Calu3 (cell line): ENCODE measurements around the gene SLC16A13. TPM values are rescaled to one million over a fixed set of nuclear protein-coding genes. Genes with fewer than 3 reads are reported as not detected.

Experiments used
- BruUV-seq: library from RNA; stranded (reverse); fragments of 400-500 nt; replicated peaks from 2 replicates; lab custom pipeline; 2021; lab: Mats Ljungman, UMichigan
- CTCF ChIA-PET: fragments of 300-600 bp; sonication (Branson Sonifier 250); formaldehyde crosslinking; loops from one replicate; lab custom pipeline; 2022; ENCODE audit warnings: antibody characterized with exemption; lab: Charles Lee
- DNase-seq: peaks from one replicate; pipeline ENCODE4 v3.0.0; 2022
- H3K27ac Mint-ChIP-seq: one replicate; pipeline ENCODE4 v1.8.0; 2022; ENCODE audit warnings: mixed read lengths; ENCODE audit not compliant: unreplicated experiment
- H3K27me3 Mint-ChIP-seq: one replicate; pipeline ENCODE4 v1.8.0; 2022; ENCODE audit warnings: mixed read lengths; ENCODE audit not compliant: unreplicated experiment
- H3K36me3 Mint-ChIP-seq: one replicate; pipeline ENCODE4 v1.8.0; 2022; ENCODE audit warnings: mild to moderate bottlenecking, moderate library complexity, mixed read lengths; ENCODE audit not compliant: insufficient read depth, unreplicated experiment
- H3K4me1 Mint-ChIP-seq: one replicate; pipeline ENCODE4 v1.8.0; 2022; ENCODE audit warnings: mild to moderate bottlenecking, low read depth, mixed read lengths; ENCODE audit not compliant: unreplicated experiment
- H3K4me3 Mint-ChIP-seq: one replicate; pipeline ENCODE4 v1.8.0; 2022; ENCODE audit warnings: mild to moderate bottlenecking, low read depth, moderate library complexity, mixed read lengths; ENCODE audit not compliant: unreplicated experiment
- H3K9me3 Mint-ChIP-seq: one replicate; pipeline ENCODE4 v1.8.0; 2022; ENCODE audit warnings: low read depth, mixed read lengths; ENCODE audit not compliant: unreplicated experiment
- CTCF ChIP-seq: fragments of 200-600 bp; IDR thresholded peaks from one replicate; pipeline ENCODE4 v1.8.0; 2022; ENCODE audit warnings: antibody characterized with exemption; ENCODE audit not compliant: unreplicated experiment
- intact Hi-C: fragments of 100-400 bp; cut with micrococcal nuclease; formaldehyde crosslinking; loops from one replicate; pipeline ENCODE4 v1.10.0; 2022; ENCODE audit not compliant: unreplicated experiment
- total RNA-seq: library from RNA; stranded (reverse); gene quantifications from 2 replicates; pipeline ENCODE4 v1.2.3, GENCODE V29; 2022

The SLC16A13 gene
- total RNA-seq, 1 experiment from 2014 or later = 11.6 TPM

- CTCF ChIA-PET = no interaction called here
- intact Hi-C loops = no loop called here
- Mint-ChIP-seq H3K4me3 (no peak overlapping the region), H3K27ac (no peak overlapping the region), H3K4me1 (peaks cover 7% of the 10 kb centered on the region), H3K9me3 (no peaks in the 10 kb centered on the region), H3K36me3 (peaks cover 14% of the 10 kb centered on the region), H3K27me3 (no peaks in the 10 kb centered on the region)
- no peak for DNase-seq
- TF ChIP-seq CTCF = no peak
- no TSS peak for BruUV-seq
Measured at GRCh38 chr17:6994118-6994598, 41.7 kb upstream of the SLC16A13 start.

GRCh38 chr17:6994666-6995256, 41.1 kb upstream of the SLC16A13 start:
- no peak for TF ChIP-seq CTCF
- intact Hi-C loops = no loop called here
- H3K4me1 Mint-ChIP-seq = peaks cover 7% of the 10 kb centered on the region
- no peak for DNase-seq
- CTCF ChIA-PET = interaction anchor here (0.9 kb wide), 1 partner anchor 84 kb away, joined by 3 read pairs; no protein-coding TSS in a partner anchor
- no TSS peak for BruUV-seq
- H3K27ac Mint-ChIP-seq = no peak overlapping the region
- H3K4me3 Mint-ChIP-seq = no peak overlapping the region
- peaks cover 14% of the 10 kb centered on the region for H3K36me3 Mint-ChIP-seq
- H3K9me3 Mint-ChIP-seq = no peaks in the 10 kb centered on the region
- no peaks in the 10 kb centered on the region for H3K27me3 Mint-ChIP-seq

- no peak for TF ChIP-seq CTCF
- intact Hi-C loops = no loop called here
- H3K27me3 Mint-ChIP-seq = no peaks in the 10 kb centered on the region
- CTCF ChIA-PET = interaction anchor here (0.9 kb wide), 1 partner anchor 85 kb away, joined by 3 read pairs; no protein-coding TSS in a partner anchor
- H3K9me3 Mint-ChIP-seq = no peaks in the 10 kb centered on the region
- no peak within 1 kb of the TSS for H3K27ac Mint-ChIP-seq
- no peak for DNase-seq
- H3K4me3 Mint-ChIP-seq = no peak within 1 kb of the TSS
- H3K36me3 Mint-ChIP-seq = peaks cover 14% of the 10 kb centered on the region
- H3K4me1 Mint-ChIP-seq = peaks cover 7% of the 10 kb centered on the region
- no TSS peak for BruUV-seq
Measured at GRCh38 chr17:6995500-6996255, 40.1 kb upstream of the SLC16A13 start, which contains the start of gene ALOX12. TSS of gene ALOX12 (plus strand) at chr17:6996049. CDS start at chr17:6996118, 69 bp downstream.

GRCh38 chr17:6996256-6997011, 39.4 kb upstream of the SLC16A13 start:
- Mint-ChIP-seq H3K27ac (no peak overlapping the region), H3K27me3 (no peaks in the 10 kb centered on the region), H3K9me3 (no peaks in the 10 kb centered on the region), H3K4me3 (no peak overlapping the region), H3K4me1 (peaks cover 7% of the 10 kb centered on the region), H3K36me3 (peaks cover 14% of the 10 kb centered on the region)
- BruUV-seq = no TSS peak
- CTCF ChIA-PET = no interaction called here
- intact Hi-C loops = no loop called here
- no peak for TF ChIP-seq CTCF
- DNase-seq = no peak
